ENCODE measurements around the gene SEC31B. TPM values are rescaled to one million over a fixed set of nuclear protein-coding genes. Genes with fewer than 3 reads are reported as not detected.

SEC31B gene
- total RNA-seq, 2 donors from 2014 or later = 6.3 to 13.2 TPM

DNA sequence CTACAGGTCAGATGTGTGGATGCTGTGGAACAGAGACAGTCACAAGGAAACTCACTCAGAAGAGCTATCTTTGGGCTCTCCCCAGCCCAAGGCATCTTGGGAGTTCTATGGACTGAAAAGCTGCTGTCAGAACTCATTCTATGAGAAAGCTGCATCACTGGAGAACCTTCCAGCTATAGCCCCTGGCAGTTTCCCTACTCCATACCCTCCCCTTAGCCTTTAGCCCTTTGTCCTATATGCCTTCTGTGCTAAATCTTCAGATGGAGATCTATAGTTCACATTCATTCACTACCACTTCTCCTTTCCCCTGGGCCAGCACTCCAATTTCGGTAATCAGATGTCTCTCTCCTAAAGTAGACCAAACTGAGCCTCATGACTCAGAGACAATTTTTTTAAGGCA is 49.9 kb downstream of the SEC31B start:
- H3K4me1 ChIP-seq = no peaks in the 10 kb centered on the region
- H3K27me3 ChIP-seq = no peaks in the 10 kb centered on the region

DNA sequence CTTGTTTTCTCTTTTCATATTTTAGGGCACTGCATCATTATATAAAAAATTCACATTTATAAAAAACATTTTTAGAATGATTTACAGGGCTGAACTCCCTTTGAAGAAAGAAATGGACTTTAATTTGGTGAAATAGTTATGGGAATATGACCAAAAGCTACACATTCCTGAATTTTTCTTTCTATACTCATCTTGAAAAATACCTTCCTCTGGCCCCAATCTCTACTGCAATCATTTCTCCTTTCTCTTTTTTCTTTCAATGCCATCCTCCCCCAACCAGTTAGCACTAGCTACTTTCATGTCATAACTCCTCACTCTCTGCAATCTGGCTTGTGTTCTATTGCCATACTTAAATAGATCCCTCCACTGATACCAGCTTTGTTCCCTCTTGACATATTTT is 50.7 kb downstream of the SEC31B start:
- TF ChIP-seq CTCF (IDR thresholded peaks at IDR 0.05) = no peak
- H3K27ac ChIP-seq = no peak overlapping the region
- no peaks in the 10 kb centered on the region for H3K4me1 ChIP-seq
- H3K9me3 ChIP-seq = no peaks in the 10 kb centered on the region
- no peak overlapping the region for H3K4me3 ChIP-seq
- no peaks in the 10 kb centered on the region for H3K27me3 ChIP-seq
- intact Hi-C loops (cut with DNase I) = no loop called here
- no peaks in the 10 kb centered on the region for H3K36me3 ChIP-seq
- H3K9ac ChIP-seq (ENCODE audit: low read depth in 2 of 2, low read length in 2 of 2) = no peak overlapping the region
- no peak for DNase-seq

More for the DNA sequence above, 49.9 kb downstream of the SEC31B start:
- Histone ChIP-seq H3K9ac (ENCODE audit: low read depth in 2 of 2, low read length in 2 of 2) (no peak overlapping the region), H3K36me3 (no peaks in the 10 kb centered on the region), H3K27ac (no peak overlapping the region), H3K9me3 (no peaks in the 10 kb centered on the region), H3K4me3 (no peak overlapping the region)
- DNase-seq = no peak
- intact Hi-C loops (cut with DNase I) = no loop called here
- TF ChIP-seq CTCF (IDR thresholded peaks at IDR 0.05) = no peak

DNA sequence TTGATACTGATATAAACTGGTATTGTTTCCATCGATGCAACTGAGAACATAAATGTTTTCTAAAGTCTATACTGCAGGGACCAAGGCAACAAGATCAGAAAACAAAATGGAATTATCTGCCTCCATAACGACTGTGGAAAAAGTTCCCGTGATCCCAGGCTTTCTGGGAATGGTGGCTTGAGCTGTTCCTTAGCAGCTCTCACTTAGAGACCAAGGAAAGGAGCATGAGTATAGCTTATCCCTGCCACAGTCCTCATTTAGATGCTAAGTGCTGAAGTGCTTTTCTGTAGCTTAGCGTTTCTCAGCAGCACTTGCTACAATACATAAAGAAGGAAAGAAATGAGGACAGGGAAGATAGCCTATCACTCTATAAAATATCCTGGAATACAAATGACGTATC is 51.3 kb downstream of the SEC31B start:
- no peak for TF ChIP-seq CTCF (IDR thresholded peaks at IDR 0.05)
- H3K27me3 ChIP-seq = no peaks in the 10 kb centered on the region
- H3K36me3 ChIP-seq = no peaks in the 10 kb centered on the region
- no peaks in the 10 kb centered on the region for H3K9me3 ChIP-seq
- H3K4me1 ChIP-seq = no peaks in the 10 kb centered on the region
- intact Hi-C loops (cut with DNase I) = no loop called here
- H3K9ac ChIP-seq (ENCODE audit: low read depth in 2 of 2, low read length in 2 of 2) = no peak overlapping the region
- DNase-seq = no peak
- no peak overlapping the region for H3K4me3 ChIP-seq
- no peak overlapping the region for H3K27ac ChIP-seq

DNA sequence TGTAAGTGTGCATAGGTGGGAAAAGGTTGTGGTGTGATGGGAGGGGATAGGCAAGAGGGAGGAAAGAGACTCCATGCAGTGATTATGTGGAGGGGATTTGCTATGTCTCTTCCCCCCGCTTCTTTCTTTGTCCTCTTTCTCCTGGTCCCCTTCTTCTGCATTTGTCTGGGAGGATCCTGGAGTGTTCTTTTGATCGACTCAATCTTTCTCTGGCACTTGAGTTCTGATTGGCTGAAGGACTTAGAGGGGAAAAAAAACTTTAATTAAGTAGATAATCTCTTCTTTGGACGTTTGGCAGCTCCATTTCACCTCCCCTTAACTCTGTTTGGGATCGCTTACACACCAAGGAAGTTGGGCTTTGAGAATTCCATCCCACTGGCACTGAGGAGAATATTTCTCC is 57.0 kb downstream of the SEC31B start, which contains the start of gene WNT8B:
Gene WNT8B, plus strand, starts transcription at position 301 of the 400 bp plus-strand sequence. CDS start 160 bp downstream, outside the sequence.
- no peak within 1 kb of the TSS for H3K9ac ChIP-seq (ENCODE audit: low read depth in 2 of 2, low read length in 2 of 2)
- DNase-seq = no peak
- H3K9me3 ChIP-seq = no peaks in the 10 kb centered on the region
- no peaks in the 10 kb centered on the region for H3K4me1 ChIP-seq
- intact Hi-C loops (cut with DNase I) = no loop called here
- TF ChIP-seq CTCF (IDR thresholded peaks at IDR 0.05) = no peak
- H3K4me3 ChIP-seq = no peak within 1 kb of the TSS
- H3K36me3 ChIP-seq = no peaks in the 10 kb centered on the region
- H3K27me3 ChIP-seq = no peaks in the 10 kb centered on the region
- H3K27ac ChIP-seq = no peak within 1 kb of the TSS

DNA sequence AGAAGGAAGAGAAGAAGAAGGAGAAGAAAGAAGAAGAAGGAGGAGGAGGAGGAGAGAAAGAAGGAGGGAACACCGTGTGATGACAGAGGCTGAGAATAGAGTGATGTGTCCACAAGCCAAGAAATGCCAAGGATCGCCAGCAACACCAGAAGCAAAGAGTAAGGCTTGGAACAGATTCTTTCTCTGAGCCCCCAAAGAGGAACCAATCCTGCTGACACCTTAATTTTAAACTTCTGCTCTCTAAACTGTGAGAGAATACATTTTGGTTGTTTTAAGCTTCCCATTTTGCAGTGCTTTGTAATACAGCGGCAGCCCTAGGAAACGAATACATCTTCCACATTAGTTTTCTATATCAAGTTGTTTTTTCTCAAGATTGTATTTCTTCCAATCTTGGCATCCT is 70.7 kb downstream of the SEC31B start:
- Histone ChIP-seq H3K27ac (no peak overlapping the region), H3K4me1 (no peaks in the 10 kb centered on the region), H3K4me3 (no peak overlapping the region), H3K9me3 (no peaks in the 10 kb centered on the region), H3K36me3 (no peaks in the 10 kb centered on the region), H3K27me3 (no peaks in the 10 kb centered on the region), H3K9ac (ENCODE audit: low read depth in 2 of 2, low read length in 2 of 2) (no peak overlapping the region)
- DNase-seq = no peak
- no peak for TF ChIP-seq CTCF (IDR thresholded peaks at IDR 0.05)
- intact Hi-C loops (cut with DNase I) = no loop called here

DNA sequence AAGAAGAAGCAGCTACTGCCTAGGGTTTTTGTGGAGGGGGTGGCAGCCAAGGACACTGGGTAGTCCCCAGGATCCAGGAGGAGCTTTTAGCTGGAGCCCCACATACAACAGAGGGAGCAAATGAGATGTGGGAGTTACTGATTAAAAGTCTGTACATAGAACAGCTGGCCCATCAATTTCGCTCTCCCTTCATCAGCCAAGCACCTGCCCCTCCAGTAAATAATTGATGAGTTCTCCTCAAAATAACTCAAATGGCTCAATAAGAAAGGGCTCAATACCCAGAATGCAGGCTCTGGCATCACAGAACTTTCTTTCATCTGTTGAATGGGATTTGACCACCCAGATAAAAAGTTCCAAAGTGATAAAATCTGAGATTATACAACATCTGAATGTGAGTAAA is 72.0 kb downstream of the SEC31B start:
- H3K27ac ChIP-seq = no peak overlapping the region

More for the DNA sequence above, 72.0 kb downstream of the SEC31B start:
- no peaks in the 10 kb centered on the region for H3K36me3 ChIP-seq
- H3K4me3 ChIP-seq = no peak overlapping the region
- DNase-seq = no peak
- intact Hi-C loops (cut with DNase I) = no loop called here
- no peaks in the 10 kb centered on the region for H3K4me1 ChIP-seq
- no peaks in the 10 kb centered on the region for H3K9me3 ChIP-seq
- no peak for TF ChIP-seq CTCF (IDR thresholded peaks at IDR 0.05)
- H3K9ac ChIP-seq (ENCODE audit: low read depth in 2 of 2, low read length in 2 of 2) = no peak overlapping the region
- no peaks in the 10 kb centered on the region for H3K27me3 ChIP-seq

Data from colonic mucosa (tissue), 4 donors.